ENCODE results near the gene ZNF397. TPM values are rescaled to one million over a fixed set of nuclear protein-coding genes. Genes with fewer than 3 reads are reported as not detected.

ZNF397 gene
- total RNA-seq, 1 experiment from 2014 or later: 35.3 TPM

GRCh38 chr18:35248429-35248828 is 7.6 kb downstream of the ZNF397 start:
- H3K79me2 ChIP-seq (ENCODE audit: insufficient read depth, low read length): no peaks in the 10 kb centered on the region
- H2BK5ac ChIP-seq (ENCODE audit: insufficient read length, low read length): no peak overlapping the region
- no peak overlapping the region for H4K91ac ChIP-seq (ENCODE audit: insufficient read length, low read depth, low read length)
- H2BK15ac ChIP-seq (ENCODE audit: low read depth, low read length): no peak overlapping the region
- H3K4me2 ChIP-seq (ENCODE audit: insufficient read depth, insufficient read length, low read length): no peak overlapping the region
- H3K9me3 ChIP-seq (ENCODE audit: control insufficient read depth, low read depth, low read length): no peaks in the 10 kb centered on the region
- H3K27ac Mint-ChIP-seq: no peak overlapping the region
- no peak overlapping the region for H3K18ac ChIP-seq (ENCODE audit: insufficient read length, low read depth, low read length)
- no peak overlapping the region for H3K9ac ChIP-seq (ENCODE audit: extremely low read depth, insufficient read length, low read length)
- no peaks in the 10 kb centered on the region for H3K27me3 Mint-ChIP-seq (ENCODE audit: low read depth)
- no peaks in the 10 kb centered on the region for H3K79me1 ChIP-seq (ENCODE audit: insufficient read depth, low read depth, low read length, poor library complexity, severe bottlenecking)
- H3K27ac ChIP-seq (ENCODE audit: insufficient read length, low read depth, low read length): no peak overlapping the region
- no peak for TF ChIP-seq CTCF (conservative IDR thresholded peaks at IDR 0.05)
- no peak overlapping the region for H2BK12ac ChIP-seq (ENCODE audit: insufficient read length, low read depth, low read length)
- H2BK120ac ChIP-seq (ENCODE audit: low read depth, low read length, poor library complexity, severe bottlenecking): no peak overlapping the region
- no peaks in the 10 kb centered on the region for H3K4me1 ChIP-seq (ENCODE audit: insufficient read depth, low read length)
- no peak overlapping the region for H3K4ac ChIP-seq (ENCODE audit: low read depth, low read length)
- no peaks in the 10 kb centered on the region for H3K27me3 ChIP-seq (ENCODE audit: insufficient read depth, low read length)
- H2AK5ac ChIP-seq (ENCODE audit: insufficient read length, low read length): no peak overlapping the region
- H3T11ph ChIP-seq (ENCODE audit: low read length): no peak overlapping the region
- no peak overlapping the region for H2AFZ ChIP-seq (ENCODE audit: low read length)
- H3K36me3 Mint-ChIP-seq (ENCODE audit: insufficient read depth in 1 of 3, low read depth in 3 of 3): peaks cover 66 to 89% (median 83%) of the 10 kb centered on the region in 3 experiments
- no peak overlapping the region for H2BK20ac ChIP-seq (ENCODE audit: low read depth, low read length, poor library complexity, severe bottlenecking)
- no peak for DNase-seq
- H3K9me3 Mint-ChIP-seq: no peaks in the 10 kb centered on the region; a peak in 1 of 5 replicates
- no CpG with 5 or more reads among the region's 6 CpGs for WGBS (ENCODE audit: extremely low coverage, insufficient read length, low lambda C conversion rate)
- H3K4me3 Mint-ChIP-seq: no peak overlapping the region
- H4K20me1 ChIP-seq (ENCODE audit: control insufficient read depth, insufficient read depth, insufficient read length): no peaks in the 10 kb centered on the region
- no peak overlapping the region for H3K23ac ChIP-seq (ENCODE audit: insufficient read length, low read depth, low read length)
- no peaks in the 10 kb centered on the region for H3K23me2 ChIP-seq (ENCODE audit: insufficient read length, low read depth, low read length, poor library complexity, severe bottlenecking)
- H3K4me1 Mint-ChIP-seq: no peaks in the 10 kb centered on the region
- H4K8ac ChIP-seq (replicated peaks; ENCODE audit: insufficient read length, low read depth, low read length): no peak overlapping the region
- H3K56ac ChIP-seq (ENCODE audit: insufficient read length, low read depth, low read length): no peak overlapping the region
- H4K5ac ChIP-seq (ENCODE audit: insufficient read length, low read depth, low read length): no peak overlapping the region
- H3K14ac ChIP-seq (ENCODE audit: insufficient read depth, low read length): no peak overlapping the region

Measured in H9 (cell line).